Head of caudate nucleus (tissue), 42 donors: ENCODE results near the gene PKP4.
"Not testable (repeated sequence)": the region's sequence is repeated elsewhere in the genome, so short reads cannot be mapped to it uniquely, and the experiment has no call there.

Experiments used
- DNase-seq, 42 donors: peaks; one replicate each; pipeline versions ENCODE4 v3.0.0 to v3.0.0-alpha.2; 2020 to 2021; ENCODE audit warnings: mixed read lengths in 7 of 42
- intact Hi-C: fragments of 100-400 bp; cut with DNase I; formaldehyde crosslinking; loops from one replicate; pipeline ENCODE4 v1.15.0; 2022

PKP4 gene, protein sequence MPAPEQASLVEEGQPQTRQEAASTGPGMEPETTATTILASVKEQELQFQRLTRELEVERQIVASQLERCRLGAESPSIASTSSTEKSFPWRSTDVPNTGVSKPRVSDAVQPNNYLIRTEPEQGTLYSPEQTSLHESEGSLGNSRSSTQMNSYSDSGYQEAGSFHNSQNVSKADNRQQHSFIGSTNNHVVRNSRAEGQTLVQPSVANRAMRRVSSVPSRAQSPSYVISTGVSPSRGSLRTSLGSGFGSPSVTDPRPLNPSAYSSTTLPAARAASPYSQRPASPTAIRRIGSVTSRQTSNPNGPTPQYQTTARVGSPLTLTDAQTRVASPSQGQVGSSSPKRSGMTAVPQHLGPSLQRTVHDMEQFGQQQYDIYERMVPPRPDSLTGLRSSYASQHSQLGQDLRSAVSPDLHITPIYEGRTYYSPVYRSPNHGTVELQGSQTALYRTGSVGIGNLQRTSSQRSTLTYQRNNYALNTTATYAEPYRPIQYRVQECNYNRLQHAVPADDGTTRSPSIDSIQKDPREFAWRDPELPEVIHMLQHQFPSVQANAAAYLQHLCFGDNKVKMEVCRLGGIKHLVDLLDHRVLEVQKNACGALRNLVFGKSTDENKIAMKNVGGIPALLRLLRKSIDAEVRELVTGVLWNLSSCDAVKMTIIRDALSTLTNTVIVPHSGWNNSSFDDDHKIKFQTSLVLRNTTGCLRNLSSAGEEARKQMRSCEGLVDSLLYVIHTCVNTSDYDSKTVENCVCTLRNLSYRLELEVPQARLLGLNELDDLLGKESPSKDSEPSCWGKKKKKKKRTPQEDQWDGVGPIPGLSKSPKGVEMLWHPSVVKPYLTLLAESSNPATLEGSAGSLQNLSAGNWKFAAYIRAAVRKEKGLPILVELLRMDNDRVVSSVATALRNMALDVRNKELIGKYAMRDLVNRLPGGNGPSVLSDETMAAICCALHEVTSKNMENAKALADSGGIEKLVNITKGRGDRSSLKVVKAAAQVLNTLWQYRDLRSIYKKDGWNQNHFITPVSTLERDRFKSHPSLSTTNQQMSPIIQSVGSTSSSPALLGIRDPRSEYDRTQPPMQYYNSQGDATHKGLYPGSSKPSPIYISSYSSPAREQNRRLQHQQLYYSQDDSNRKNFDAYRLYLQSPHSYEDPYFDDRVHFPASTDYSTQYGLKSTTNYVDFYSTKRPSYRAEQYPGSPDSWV

DNA sequence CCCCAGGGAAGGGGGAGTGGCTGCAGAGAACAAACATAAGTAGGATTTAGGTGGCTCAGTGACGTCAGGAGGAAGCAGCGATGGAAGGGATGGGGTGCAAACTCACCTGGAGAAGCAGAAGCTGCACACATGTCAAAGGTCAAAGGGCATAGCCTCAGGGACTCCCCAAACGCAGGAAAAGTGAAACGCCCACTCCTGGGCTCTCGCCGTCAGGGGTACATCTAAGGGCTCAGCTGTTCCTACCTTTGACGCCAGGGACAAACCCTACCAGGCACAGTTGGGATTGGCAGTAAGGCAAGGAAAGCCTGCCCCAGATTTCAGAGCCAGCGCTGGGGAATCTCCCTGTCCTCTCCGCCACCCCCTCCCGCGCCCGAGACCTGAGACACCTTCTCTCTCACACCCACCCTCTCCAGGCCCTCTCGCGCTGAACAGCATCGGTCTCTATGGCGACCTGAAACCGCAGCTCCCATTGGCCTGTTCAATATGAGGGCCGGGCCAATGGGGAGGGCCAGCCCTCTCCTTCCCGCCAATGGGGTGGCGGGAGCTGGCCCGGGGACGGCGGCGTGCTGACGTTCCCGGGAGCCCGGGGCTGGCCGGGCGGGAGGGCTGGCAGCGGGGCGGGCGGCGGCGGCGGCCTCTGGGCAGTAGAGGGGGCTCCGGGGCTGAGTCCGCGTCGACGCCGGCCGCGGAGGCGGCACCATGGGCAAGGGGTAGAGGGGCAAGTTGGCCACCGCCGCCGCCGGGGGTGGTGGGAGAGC, at the start of gene PKP4, which contains the start of gene CCDC148:
PKP4 (plus strand) TSS at position 644 of the 758 bp plus-strand sequence. CDS start 76,233 bp downstream, outside the sequence.
CCDC148 (minus strand) TSS at position 445 of the 758 bp plus-strand sequence; CDS start at position 131, 314 bp downstream.
- peak; percentile 86 to 97 (median 93) for DNase-seq
- intact Hi-C loops, result loop anchor here (5.0 to 10.0 kb wide), 3 partner anchors 266 to 291 kb away; no protein-coding TSS in a partner anchor

DNA sequence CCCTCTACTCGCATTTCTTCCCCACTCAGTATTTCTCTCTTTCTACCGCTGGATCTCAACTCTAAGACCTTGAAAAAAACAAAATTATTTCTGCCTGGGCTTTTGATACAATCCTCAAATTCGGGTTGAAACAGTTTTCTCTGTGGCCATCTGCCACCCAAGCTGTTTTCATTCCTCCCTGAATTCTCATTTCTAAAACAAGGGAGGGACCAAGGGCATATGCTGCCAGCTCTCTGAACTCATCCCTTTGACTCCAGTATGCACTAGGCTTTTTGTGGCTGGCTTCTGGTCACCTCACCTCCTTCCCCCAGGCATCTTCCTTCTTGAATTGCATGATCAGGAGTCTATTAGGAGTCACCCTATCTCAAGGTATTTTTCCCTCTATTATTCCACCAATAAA, 49.7 kb upstream of the PKP4 start:
- intact Hi-C loops, result no loop called here
- DNase-seq, result no peak

DNA sequence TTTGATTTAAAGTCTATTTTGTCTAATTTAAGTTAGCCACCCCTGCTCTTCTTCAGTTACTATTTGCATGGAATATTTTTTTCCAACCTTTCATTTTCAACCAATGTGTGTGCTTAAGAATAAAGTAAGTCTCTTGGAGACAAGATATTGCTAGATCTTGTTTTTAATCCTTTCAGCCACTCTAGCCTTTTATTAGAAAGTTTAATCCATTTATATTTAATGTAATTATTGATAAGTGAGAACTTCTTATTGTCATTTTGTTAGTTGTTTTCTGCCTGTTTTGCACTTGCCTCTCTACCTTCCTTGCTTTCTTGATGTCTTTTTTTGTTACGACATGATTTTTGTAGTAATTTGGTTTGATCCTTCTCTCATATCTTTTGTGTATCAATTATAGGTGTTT, 46.6 kb upstream of the PKP4 start:
- intact Hi-C loops, result no loop called here
- DNase-seq, result no peak

DNA sequence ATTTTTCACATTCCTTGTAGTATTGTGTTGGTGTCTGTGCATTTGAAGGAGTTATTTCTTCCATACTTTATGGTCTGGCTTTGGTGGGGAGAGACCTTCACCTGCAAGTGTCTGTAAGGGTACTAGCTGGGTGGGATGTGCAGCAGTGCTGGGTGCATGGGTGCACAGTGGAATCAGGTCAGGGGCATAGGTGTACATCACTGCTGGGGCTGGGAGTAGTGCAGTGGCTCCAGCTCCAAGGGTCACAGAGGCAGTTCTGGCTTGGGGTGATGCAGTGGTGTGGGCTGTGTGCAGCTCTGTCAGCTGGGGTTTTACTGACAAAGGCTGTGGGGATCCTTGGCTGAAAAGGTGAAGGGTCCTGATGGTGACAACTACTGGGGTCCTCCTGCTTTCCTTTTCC, 45.0 kb upstream of the PKP4 start:
- intact Hi-C loops, result no loop called here
- DNase-seq, result no peak

DNA sequence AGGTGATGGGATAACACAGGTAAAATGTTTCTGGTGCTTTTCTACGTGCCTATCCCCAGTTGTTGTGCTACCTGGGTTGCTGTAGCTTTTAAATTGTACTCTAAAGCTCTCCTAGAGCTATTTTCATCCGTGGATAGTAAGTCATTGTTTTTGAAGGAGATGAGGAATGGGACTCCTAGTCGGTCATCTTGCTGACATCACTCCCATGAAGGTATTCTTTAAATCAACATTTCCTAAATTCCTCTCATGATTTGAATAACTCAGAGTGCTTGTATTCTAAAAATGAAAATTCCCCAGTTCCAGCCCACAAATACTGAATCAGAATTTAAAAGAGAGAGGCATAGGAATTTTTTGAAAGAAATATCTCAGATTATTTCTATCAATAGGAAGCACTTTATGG, 44.5 kb upstream of the PKP4 start:
- intact Hi-C loops, result no loop called here
- DNase-seq, result no peak

DNA sequence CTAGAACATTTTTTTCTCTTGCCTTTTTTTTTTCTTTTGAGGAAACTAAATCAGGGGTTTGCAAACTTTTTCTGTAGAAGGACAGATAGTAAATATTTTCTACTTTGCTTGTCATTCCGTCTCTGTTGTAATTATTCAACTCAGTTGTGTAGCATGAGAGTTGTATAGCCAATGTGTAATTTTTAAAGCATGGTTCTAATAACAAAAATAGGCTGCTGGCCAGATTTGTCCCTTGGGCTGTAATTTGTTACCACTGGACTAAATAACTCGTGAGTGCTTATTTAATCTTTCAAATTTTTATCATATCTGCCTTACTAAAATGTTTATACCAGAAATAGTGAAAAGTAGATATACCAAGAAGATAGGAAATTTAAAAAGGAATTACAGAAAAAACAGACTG, 43.2 kb upstream of the PKP4 start:
- no peak for DNase-seq
- intact Hi-C loops, result no loop called here

DNA sequence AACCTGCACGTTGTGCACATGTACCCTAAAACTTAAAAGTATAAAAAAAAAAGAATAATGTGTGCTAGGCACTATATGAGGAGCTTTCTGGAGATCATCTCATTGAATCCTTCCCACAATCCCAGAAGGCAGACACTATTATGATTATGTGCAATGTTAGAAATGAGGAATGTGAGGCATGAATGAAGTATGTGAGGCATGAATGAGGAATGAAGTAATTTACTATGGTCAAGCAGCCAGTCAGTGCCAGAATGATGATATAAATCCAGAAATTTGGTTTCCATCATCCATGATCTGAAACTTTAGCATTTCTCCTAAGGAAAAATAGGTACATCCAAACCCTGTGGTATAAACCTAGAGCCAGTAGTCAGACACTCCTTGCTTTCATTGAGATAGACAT, 42.2 kb upstream of the PKP4 start:
- DNase-seq, result no peak
- intact Hi-C loops, result no loop called here

DNA sequence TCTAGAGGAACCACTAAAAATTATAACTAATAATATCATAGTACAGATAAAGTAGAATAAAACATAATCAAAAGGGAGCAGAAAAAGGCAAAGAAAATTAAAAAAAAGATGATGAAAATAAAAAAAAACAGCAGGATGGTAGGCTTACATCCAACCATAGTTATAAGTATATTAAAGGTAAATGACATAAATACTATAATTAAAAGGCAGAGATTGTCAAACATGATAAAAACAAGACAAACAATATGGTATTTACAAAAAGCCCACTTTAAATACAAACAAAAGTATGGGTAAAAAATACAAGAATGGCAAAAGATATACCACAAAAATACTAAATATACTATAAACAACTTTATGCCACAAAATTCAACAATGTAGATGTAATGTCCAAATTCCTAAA, 24.6 kb upstream of the PKP4 start:
- no peak for DNase-seq
- intact Hi-C loops, result no loop called here

DNA sequence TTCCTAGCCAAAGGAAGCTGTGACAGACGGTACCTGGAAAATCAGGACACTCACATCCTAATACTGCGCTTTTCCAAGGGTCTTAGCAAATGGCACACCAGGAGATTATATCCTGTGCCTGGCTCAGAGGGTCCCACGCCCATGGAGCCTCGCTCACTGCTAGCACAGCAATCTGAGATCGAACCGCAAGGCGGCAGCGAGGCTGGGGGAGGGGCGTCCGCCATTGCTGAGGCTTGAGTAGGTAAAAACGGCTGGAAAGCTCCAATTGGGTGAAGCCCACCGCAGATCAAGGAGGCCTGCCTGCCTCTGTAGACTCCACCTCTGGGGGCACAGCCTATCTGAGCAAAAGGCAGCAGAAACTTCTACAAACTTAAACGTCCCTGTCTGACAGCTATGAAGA, 23.0 kb upstream of the PKP4 start:
- intact Hi-C loops, DNase-seq: not testable (repeated sequence)

DNA sequence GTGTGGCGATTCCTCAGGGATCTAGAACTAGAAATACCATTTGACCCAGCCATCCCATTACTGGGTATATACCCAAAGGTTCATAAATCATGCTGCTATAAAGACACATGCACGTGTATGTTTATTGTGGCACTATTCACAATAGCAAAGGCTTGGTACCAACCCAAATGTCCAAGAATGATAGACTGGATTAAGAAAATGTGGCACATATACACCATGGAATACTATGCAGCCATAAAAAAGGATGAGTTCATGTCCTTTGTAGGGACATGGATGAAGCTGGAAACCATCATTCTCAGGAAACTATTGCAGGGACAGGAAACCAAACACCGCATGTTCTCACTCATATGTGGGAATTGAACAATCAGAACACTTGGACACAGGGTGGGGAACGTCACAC, 17.7 kb upstream of the PKP4 start:
- intact Hi-C loops, DNase-seq: not testable (repeated sequence)

DNA sequence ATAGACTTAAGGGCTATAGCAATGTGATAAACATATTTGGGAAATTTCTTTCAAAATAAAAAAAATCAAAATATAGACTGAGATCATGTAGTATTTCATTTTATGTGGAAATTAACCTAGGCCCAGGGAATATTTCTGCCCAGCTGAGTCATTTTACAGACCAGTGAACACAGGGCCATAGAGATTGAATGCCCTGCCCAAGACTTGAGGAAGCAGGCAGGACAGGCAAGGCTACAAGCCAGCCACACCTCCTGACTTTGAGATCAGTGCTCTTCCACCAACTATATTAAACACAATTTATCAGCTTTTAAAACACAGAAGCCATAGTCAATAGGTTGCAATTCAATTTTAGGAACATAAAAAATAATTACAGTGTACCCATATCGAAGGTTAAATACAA, 13.1 kb upstream of the PKP4 start:
- no peak for DNase-seq
- intact Hi-C loops, result no loop called here

DNA sequence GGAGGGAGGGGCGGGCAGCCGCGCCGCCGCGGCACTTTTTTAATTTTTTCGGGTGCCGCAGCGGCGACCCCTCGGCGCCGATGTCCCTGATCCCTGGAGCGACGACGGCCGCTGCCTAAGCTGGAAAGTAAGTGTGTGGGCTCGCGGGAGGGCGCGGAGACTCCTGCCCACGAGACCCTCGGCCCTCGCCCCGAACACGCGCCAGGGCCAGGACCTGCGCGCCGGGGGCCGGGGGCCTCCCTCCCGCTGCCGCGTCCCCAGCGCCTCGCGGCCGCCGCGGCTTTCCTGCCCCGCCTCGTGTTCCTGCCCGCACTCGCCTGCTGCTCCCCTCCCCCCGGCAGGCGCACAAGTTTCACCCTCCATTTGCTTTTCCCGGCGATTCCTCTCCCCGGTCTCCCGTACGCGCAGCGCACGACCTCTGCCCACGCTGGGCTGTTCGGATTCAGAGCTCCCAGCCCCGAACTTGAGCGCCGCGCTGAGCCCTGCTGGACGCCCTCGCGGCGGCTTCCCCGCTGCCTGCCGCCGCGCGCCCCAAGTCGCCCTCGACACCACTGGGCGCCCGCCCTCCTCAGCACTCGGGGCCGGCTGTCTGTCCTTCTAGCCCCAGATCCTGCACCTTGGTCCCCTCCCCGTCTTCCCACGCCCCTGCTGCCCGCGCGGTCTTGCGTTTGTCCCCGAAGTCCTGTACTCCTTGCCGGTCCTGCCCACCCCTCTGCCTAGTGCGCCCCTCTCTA, 507 bp downstream of the PKP4 start:
- intact Hi-C loops, result loop anchor here (5.0 to 10.0 kb wide), 3 partner anchors 265 to 290 kb away; no protein-coding TSS in a partner anchor
- DNase-seq, result peak in 37 of 42 donors; percentile 34 to 84 (median 71)

DNA sequence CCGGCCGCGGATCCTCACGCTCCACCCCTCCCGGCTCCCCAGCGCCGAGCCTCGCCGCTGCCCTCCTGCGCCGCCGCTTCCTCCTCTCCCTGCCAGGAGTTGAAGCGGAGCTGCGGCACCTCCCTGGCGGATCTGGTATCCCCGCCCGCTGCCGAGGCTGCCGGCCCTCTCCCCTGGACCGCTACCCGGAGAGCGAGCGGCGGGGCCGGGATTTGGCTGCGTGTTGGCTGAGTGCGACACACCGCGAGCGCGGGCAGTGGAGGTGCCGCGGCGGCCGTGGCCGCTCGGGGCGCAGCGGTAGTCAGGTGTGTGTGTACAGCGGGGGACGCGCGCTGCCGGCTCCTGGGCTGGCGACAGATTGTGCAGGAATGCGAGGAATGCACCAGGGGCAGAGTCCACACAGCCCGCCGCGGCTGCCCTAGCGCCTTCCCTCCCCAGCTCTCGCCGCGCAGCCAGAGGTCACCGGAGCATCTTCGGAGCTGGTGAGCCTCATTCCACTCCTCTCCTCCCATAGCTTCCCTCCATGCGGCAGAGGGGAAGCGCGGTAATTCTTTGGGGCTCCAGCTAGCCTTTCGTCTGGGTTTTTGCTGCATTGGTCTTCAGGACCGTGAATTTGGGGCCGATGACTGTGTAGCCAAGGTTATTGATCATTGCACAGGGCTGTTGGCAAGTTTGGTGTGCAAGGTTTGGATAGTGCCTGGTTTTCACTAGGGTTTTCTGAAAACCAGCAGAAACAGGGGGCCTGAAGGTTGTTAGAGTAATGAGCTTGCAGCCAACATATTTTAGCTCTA, 1.3 kb downstream of the PKP4 start:
- intact Hi-C loops, result loop anchor here (5.0 to 10.0 kb wide), 3 partner anchors 264 to 289 kb away; no protein-coding TSS in a partner anchor
- peak; percentile 30 to 82 (median 68) for DNase-seq

DNA sequence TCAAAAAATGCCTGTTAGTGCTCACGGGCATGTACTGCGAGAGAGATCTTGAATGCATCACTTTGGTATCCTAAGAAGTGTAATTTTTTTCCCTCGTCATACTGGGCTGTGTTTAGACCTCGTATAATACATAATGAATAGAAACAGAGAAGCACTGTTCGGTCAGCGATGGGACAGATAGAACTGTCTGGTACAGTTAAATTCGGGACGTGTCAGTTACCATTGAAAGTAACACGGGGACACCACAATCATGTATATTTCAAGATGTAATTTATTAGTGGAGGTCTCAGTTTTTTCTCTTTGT, 1.8 kb downstream of the PKP4 start:
- DNase-seq, result peak in 17 of 42 donors; percentile 11 to 68 (median 38)
- intact Hi-C loops, result loop anchor here (5.0 to 10.0 kb wide), 3 partner anchors 264 to 289 kb away; no protein-coding TSS in a partner anchor

DNA sequence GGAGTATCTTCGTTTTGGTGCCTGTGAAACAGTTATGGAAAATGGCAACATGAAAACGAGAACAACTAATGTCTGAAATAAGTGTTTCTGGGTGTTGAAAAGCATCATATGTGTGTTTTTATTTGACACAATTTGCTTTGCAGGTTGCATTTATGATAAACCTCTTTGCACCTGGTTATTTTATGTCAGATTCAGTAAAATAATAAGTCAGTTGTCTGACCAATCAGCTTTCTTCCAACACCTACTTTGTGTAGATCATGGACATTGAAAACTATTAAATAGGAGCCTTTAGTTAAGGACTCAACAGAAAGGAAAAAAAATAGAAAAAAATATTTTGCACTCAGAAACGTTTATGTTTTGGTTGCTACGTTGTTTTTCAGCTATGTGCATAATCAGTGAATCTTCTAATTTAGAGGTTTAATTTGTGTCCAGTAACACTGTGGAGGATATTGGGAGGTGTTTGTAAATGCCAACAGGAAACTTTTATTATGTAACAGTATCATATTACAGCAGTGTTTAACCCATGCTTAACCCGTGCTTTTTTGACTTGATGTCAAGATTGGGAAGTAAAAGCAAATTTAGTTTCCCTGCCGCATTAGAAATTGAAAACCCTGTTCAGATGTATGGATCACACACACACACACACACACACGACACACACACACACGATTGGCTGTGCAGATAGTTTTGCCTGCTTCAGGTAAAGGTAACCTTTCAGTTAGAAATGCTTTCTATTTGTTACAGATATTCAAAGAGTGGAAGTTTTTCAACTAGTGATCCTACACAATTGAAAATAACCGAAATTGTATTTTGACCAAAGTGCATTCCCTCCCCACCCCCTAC, 2.6 kb downstream of the PKP4 start:
- no peak for DNase-seq
- intact Hi-C loops, result loop anchor here (5.0 to 10.0 kb wide), 3 partner anchors 263 to 288 kb away; no protein-coding TSS in a partner anchor
